Activated B cell treated with CpG ODN at 0.5 μM for 24 hours (primary cell): Measurements from ENCODE around the gene PRKG1. TPM values are rescaled to one million over a fixed set of nuclear protein-coding genes. Genes with fewer than 3 reads are reported as not detected.
"Not testable (repeated sequence)": the region's sequence is repeated elsewhere in the genome, so short reads cannot be mapped to it uniquely, and the experiment has no call there.

Source experiments
- ATAC-seq: fragments of 200-7000 bp; cut with Tn5 transposase; one replicate; pipeline ENCODE4 v1.10.0; 2021; ENCODE audit warnings: low read depth, mild to moderate bottlenecking, moderate library complexity
- CTCF ChIA-PET: fragments of 350-600 bp; sonication (Branson Sonifier 250); formaldehyde crosslinking; loops from one replicate; lab custom pipeline; 2021; ENCODE audit warnings: antibody characterized with exemption; lab: Charles Lee
- POLR2A ChIA-PET: fragments of 350-600 bp; sonication (Branson Sonifier 250); formaldehyde crosslinking; loops from one replicate; lab custom pipeline; 2021; ENCODE audit warnings: antibody characterized with exemption; lab: Charles Lee
- DNase-seq: peaks from one replicate; pipeline ENCODE4 v3.0.0; 2022
- H3K27ac Mint-ChIP-seq: one replicate; pipeline ENCODE4 v1.8.0; 2020; ENCODE audit warnings: mixed read lengths
- H3K27me3 Mint-ChIP-seq: one replicate; pipeline ENCODE4 v1.8.0; 2021; ENCODE audit warnings: mixed read lengths
- H3K36me3 Mint-ChIP-seq: one replicate; pipeline ENCODE4 v1.8.0; 2021; ENCODE audit warnings: low read depth, mixed read lengths
- H3K4me1 Mint-ChIP-seq: one replicate; pipeline ENCODE4 v1.8.0; 2021; ENCODE audit warnings: mixed read lengths
- H3K4me3 Mint-ChIP-seq: one replicate; pipeline ENCODE4 v1.8.0; 2020; ENCODE audit warnings: mild to moderate bottlenecking, mixed read lengths
- H3K9me3 Mint-ChIP-seq: one replicate; pipeline ENCODE4 v1.8.0; 2020; ENCODE audit warnings: mixed read lengths
- intact Hi-C: fragments of 100-400 bp; cut with micrococcal nuclease; formaldehyde crosslinking; loops from one replicate; pipeline ENCODE4 v1.15.1; 2024
- total RNA-seq: library from RNA; stranded (reverse); gene quantifications from 2 replicates; pipeline ENCODE4 v1.2.3, GENCODE V29; 2022
- TF ChIP-seq, protein P1 (sequence below): fragments of 200-600 bp; IDR thresholded peaks from one replicate; pipeline ENCODE4 v1.8.0; 2022; ENCODE audit warnings: antibody characterized with exemption, mild to moderate bottlenecking

The PRKG1 gene
- total RNA-seq, 1 donor from 2014 or later: not detected

DNA sequence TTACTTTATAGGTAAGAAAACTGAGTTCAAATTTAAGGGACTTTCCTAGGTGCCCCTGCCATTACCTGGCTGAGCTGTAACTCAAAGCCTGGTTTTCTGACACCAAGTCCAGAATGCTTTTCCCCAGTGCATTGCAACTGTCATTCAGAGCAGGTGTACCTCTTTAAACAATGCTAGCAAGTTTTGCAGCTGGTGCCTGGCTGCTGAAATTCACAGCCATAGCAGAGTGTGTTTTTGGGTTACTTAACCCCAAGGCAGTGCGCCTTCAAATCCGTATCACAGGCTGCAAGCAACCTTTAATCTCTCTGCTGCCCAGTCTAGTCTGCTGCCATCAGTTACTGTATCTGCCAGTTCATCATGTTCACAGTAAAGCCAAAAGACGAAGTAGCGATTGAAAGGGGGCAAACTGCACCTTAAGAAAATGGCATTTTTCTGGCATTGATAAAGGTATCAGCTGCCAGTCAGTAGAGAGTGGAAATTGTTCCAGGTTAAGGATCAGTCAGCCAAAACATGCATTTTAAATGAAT lies 359.7 kb downstream of the PRKG1 start:
- no peaks in the 10 kb centered on the region for H3K4me1 Mint-ChIP-seq

DNA sequence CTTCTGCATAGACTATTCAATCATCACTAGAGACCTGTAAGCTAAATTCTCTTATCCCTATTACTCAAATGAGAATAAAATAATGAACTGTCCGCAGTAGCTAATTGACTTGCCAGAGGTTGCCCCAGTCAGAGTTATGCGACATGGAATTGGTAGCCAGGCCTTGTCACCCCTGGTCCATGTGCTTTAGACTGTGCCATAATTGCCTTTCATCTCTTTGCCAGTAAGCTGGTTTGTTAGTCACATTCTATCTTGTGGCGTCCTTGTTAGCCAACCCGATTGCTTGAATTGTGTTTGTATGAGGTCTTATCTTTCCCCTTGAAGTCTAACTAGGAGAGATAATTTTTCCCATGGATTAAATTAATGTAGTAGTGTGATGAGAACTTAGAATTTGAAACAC lies 362.5 kb downstream of the PRKG1 start:
- POLR2A ChIA-PET: no interaction called here
- H3K4me1 Mint-ChIP-seq: no peaks in the 10 kb centered on the region
- no peak overlapping the region for H3K27ac Mint-ChIP-seq
- DNase-seq (no peak), ATAC-seq (no peak)
- intact Hi-C loops: no loop called here
- no peak overlapping the region for H3K4me3 Mint-ChIP-seq
- no peaks in the 10 kb centered on the region for H3K36me3 Mint-ChIP-seq
- TF ChIP-seq, protein P1, sequence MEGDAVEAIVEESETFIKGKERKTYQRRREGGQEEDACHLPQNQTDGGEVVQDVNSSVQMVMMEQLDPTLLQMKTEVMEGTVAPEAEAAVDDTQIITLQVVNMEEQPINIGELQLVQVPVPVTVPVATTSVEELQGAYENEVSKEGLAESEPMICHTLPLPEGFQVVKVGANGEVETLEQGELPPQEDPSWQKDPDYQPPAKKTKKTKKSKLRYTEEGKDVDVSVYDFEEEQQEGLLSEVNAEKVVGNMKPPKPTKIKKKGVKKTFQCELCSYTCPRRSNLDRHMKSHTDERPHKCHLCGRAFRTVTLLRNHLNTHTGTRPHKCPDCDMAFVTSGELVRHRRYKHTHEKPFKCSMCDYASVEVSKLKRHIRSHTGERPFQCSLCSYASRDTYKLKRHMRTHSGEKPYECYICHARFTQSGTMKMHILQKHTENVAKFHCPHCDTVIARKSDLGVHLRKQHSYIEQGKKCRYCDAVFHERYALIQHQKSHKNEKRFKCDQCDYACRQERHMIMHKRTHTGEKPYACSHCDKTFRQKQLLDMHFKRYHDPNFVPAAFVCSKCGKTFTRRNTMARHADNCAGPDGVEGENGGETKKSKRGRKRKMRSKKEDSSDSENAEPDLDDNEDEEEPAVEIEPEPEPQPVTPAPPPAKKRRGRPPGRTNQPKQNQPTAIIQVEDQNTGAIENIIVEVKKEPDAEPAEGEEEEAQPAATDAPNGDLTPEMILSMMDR: no peak
- CTCF ChIA-PET: no interaction called here
- H3K9me3 Mint-ChIP-seq: no peaks in the 10 kb centered on the region
- no peaks in the 10 kb centered on the region for H3K27me3 Mint-ChIP-seq

More for the DNA sequence above, 359.7 kb downstream of the PRKG1 start:
- H3K27ac Mint-ChIP-seq: no peak overlapping the region
- no peaks in the 10 kb centered on the region for H3K36me3 Mint-ChIP-seq
- ChIA-PET POLR2A (no interaction called here), CTCF (no interaction called here)
- DNase-seq (no peak), ATAC-seq (no peak)
- no peaks in the 10 kb centered on the region for H3K27me3 Mint-ChIP-seq
- intact Hi-C loops: no loop called here
- H3K9me3 Mint-ChIP-seq: no peaks in the 10 kb centered on the region
- TF ChIP-seq, protein P1: no peak
- no peak overlapping the region for H3K4me3 Mint-ChIP-seq

DNA sequence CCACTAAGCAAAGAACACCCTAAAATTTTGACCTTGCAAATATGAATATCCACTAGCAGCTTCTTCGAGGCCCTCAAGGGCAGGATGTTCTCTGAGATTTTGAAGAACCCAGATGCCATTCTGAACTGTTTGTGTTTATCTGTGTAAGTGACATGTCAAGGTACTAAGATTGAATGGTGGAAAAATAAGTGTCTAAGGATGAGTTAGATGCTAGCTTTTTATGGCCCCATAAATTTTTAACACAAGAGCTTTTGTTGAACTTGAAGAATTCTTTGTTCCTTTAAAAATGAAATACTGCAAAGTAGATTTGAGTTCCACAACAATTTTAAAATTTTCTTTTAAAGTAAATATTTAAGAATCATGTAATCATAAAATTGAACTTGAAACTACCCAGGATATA lies 365.4 kb downstream of the PRKG1 start:
- no peak overlapping the region for H3K4me3 Mint-ChIP-seq
- no peaks in the 10 kb centered on the region for H3K36me3 Mint-ChIP-seq
- no peak for ATAC-seq
- intact Hi-C loops: no loop called here
- ChIA-PET POLR2A (no interaction called here), CTCF (no interaction called here)
- no peaks in the 10 kb centered on the region for H3K27me3 Mint-ChIP-seq
- no peaks in the 10 kb centered on the region for H3K4me1 Mint-ChIP-seq
- H3K27ac Mint-ChIP-seq: no peak overlapping the region
- DNase-seq: no peak
- TF ChIP-seq, protein P1: no peak
- no peaks in the 10 kb centered on the region for H3K9me3 Mint-ChIP-seq

DNA sequence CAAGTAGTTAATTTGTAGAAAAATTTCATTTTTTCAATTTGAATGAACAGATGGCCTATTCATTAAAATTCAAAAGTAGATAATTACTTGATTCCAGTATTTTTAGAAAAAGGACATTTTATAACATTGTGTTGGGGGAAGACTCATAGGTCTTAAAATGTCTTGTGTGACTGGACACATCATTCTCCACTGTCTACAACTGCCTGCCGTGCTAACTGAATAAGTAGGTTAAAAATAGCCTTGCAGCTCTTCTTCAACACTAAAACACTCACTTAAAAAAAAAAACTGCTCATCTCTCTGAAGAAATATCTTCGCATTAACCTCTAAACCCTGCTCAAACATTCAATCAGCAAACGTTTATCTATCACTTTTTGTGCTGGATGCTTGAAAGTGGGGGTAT lies 371.3 kb downstream of the PRKG1 start:
- H3K27ac Mint-ChIP-seq: no peak overlapping the region
- DNase-seq (no peak), ATAC-seq (no peak)
- no peaks in the 10 kb centered on the region for H3K4me1 Mint-ChIP-seq
- no peaks in the 10 kb centered on the region for H3K9me3 Mint-ChIP-seq
- ChIA-PET POLR2A (no interaction called here), CTCF (no interaction called here)
- intact Hi-C loops: no loop called here
- no peak overlapping the region for H3K4me3 Mint-ChIP-seq
- TF ChIP-seq, protein P1: no peak
- H3K27me3 Mint-ChIP-seq: no peaks in the 10 kb centered on the region
- H3K36me3 Mint-ChIP-seq: no peaks in the 10 kb centered on the region

DNA sequence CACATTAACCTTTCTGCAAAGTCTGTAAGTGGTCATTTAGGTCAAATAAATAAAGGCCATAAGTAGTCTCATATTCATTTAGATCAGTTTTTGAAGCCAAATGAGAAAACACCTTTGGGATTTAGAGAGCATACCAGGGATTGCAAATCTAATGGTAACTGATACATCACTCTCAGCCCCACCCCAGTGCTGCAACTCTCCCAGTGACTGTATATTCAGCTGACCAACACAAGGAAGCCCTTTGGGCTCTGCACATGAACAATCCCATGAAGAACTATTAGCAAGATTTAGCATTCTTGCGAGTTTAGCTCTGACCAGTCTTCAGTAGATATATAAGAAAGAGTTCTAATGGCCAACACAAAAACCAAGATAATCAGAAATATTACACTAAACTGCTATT lies 372.8 kb downstream of the PRKG1 start:
- Mint-ChIP-seq H3K36me3 (no peaks in the 10 kb centered on the region), H3K27ac (no peak overlapping the region), H3K9me3 (no peaks in the 10 kb centered on the region), H3K4me1 (no peaks in the 10 kb centered on the region), H3K27me3 (no peaks in the 10 kb centered on the region), H3K4me3 (no peak overlapping the region)
- intact Hi-C loops: no loop called here
- TF ChIP-seq, protein P1: no peak
- no peak for ATAC-seq
- DNase-seq: no peak
- ChIA-PET CTCF (no interaction called here), POLR2A (no interaction called here)

DNA sequence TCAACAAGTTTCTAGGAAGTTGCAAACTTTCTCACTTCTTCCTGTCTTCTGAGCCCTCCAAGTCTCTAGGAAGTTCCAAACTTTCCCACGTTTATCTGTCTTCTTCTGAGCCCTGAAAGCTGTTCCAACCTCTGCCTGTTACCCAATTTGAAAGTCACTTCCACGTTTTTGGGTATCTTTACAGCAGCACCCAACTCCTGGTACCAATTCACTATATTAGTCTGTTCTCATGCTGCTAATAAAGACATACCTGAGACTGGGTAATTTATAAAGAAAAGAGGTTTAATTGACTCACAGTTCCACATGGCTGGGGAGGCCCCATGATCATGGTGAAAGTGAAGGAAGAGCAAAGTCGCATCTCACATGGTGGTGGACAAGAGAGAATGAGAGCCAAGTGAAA lies 381.5 kb downstream of the PRKG1 start:
- H3K4me1 Mint-ChIP-seq, H3K27ac Mint-ChIP-seq, H3K36me3 Mint-ChIP-seq, H3K27me3 Mint-ChIP-seq, H3K9me3 Mint-ChIP-seq, POLR2A ChIA-PET, H3K4me3 Mint-ChIP-seq, intact Hi-C loops, ATAC-seq, DNase-seq: not testable (repeated sequence)
- CTCF ChIA-PET: interaction anchor here (0.6 kb wide), 2 partner anchors 36 to 48 kb away, joined by 3 read pairs; no protein-coding TSS in a partner anchor
